Measurements from ENCODE around the gene MTCL1. TPM values are rescaled to one million over a fixed set of nuclear protein-coding genes. Genes with fewer than 3 reads are reported as not detected.

The MTCL1 gene
- polyA plus RNA-seq, 1 experiment: 56.6 TPM

DNA sequence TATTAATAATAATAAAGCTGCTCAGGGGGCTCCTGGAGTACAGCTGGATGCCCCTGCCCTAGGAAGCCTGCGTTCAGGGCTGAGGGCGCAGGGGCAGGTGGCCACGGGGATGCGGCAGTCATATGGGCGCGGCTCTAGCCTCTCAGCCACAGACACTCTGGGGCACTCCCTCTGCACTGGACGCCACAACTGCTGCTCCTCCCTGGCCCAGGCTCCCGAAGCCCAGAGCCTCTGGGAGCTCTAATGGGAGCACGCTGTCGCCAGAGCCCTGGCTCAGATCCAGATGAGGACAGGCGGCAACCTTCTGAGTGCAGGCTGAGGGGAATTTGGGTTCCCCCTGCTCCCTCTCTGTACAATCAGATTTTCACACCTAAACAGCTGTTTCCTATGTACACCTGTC lies 93.6 kb downstream of the MTCL1 start:
- H3K27me3 ChIP-seq (ENCODE audit: control insufficient read depth, insufficient read depth, low read length): no peaks in the 10 kb centered on the region
- ChIA-PET CTCF (interaction anchor here (0.7 to 5.7 kb wide), 3 partner anchors 9 to 189 kb away, joined by 3 to 30 read pairs (median 4); no protein-coding TSS in a partner anchor), POLR2A (interaction anchor here (2.8 kb wide), 1 partner anchor 51 kb away, joined by 22 read pairs; no protein-coding TSS in a partner anchor)
- H3K27ac ChIP-seq (ENCODE audit: low read depth, low read length): peak overlapping the region; percentile 100
- TF ChIP-seq, protein P1, sequence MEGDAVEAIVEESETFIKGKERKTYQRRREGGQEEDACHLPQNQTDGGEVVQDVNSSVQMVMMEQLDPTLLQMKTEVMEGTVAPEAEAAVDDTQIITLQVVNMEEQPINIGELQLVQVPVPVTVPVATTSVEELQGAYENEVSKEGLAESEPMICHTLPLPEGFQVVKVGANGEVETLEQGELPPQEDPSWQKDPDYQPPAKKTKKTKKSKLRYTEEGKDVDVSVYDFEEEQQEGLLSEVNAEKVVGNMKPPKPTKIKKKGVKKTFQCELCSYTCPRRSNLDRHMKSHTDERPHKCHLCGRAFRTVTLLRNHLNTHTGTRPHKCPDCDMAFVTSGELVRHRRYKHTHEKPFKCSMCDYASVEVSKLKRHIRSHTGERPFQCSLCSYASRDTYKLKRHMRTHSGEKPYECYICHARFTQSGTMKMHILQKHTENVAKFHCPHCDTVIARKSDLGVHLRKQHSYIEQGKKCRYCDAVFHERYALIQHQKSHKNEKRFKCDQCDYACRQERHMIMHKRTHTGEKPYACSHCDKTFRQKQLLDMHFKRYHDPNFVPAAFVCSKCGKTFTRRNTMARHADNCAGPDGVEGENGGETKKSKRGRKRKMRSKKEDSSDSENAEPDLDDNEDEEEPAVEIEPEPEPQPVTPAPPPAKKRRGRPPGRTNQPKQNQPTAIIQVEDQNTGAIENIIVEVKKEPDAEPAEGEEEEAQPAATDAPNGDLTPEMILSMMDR (IDR thresholded peaks at IDR 0.05; ENCODE audit: low read depth, low read length): no peak
- H3K4me3 ChIP-seq (ENCODE audit: low read depth, low read length): no peak overlapping the region
- DNase-seq (ENCODE audit: low read depth, low spot score): no peak
- H3K9me3 ChIP-seq (ENCODE audit: control insufficient read depth, insufficient read depth, low read length): no peaks in the 10 kb centered on the region

DNA sequence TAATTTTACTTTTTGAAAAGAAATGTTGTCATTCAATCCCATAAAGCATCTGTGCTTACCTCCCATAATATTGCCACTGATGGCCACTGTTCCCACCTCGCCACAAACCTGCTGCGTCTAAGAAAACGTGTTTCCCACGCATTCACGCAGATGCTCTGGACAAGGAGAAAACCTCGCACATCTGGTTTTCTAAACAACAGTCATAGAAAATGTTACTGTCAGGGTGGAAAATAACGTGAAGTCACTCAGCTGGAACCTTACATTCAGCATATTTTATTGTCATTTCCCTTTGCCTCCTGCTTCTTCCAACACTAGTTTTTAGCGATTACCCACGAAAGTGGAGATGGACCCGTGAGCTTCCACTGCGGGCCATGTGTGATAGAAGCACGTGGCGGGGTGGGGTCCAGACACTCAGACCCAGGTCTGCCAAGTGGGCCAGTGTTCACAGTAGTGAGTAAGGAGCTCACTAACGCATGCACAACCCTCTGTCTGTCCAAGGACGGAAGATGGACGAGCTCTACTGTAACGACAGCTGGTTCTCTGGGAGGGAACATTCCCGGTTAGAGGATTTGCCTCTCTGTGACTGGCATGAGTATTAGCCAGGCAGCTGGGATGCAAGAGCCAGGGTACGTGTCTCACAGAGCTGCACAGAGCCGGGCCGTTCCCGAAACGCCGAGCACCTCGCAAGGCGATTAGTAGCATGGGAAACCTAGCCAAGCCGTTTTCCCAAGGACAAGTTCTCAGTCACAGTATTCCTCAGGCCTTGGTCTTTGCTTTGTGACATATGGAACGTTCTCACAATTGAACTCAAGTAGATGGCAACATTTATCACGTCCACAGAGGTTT lies 94.5 kb downstream of the MTCL1 start:
- CTCF ChIA-PET: interaction anchor here (1.5 to 5.7 kb wide), 2 partner anchors 154 to 188 kb away, joined by 4 to 30 read pairs; no protein-coding TSS in a partner anchor
- Histone ChIP-seq H3K27ac (ENCODE audit: low read depth, low read length) (peak overlapping the region; percentile 100), H3K9me3 (ENCODE audit: control insufficient read depth, insufficient read depth, low read length) (no peaks in the 10 kb centered on the region), H3K27me3 (ENCODE audit: control insufficient read depth, insufficient read depth, low read length) (no peaks in the 10 kb centered on the region), H3K4me3 (ENCODE audit: low read depth, low read length) (no peak overlapping the region)
- DNase-seq (ENCODE audit: low read depth, low spot score): peak; percentile 61
- POLR2A ChIA-PET: interaction anchor here (0.6 to 2.8 kb wide), 16 partner anchors 11 to 341 kb away, joined by 3 to 22 read pairs (median 6); partner anchors contain the start of gene MTCL1
- TF ChIP-seq, protein P1 (IDR thresholded peaks at IDR 0.05; ENCODE audit: low read depth, low read length): no peak

DNA sequence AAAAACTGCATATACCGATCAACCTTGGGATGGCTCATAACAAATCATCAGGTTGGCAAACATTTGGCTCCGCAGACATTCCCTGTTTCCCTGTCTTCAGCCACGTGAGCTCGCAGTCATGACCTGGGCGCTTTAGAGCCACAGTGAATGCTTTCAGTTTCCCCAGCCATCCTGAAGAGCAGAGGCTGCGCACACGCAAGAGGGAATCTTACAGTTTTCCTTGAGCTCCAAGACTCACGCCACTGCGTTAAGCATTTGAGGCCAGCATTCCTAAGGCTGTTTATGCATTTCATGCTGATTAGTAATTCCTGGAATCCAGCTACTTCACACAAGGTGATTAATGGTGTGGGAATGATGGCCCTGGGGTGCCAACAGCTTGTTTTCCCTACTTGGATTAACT lies 95.1 kb downstream of the MTCL1 start:
- TF ChIP-seq, protein P1 (IDR thresholded peaks at IDR 0.05; ENCODE audit: low read depth, low read length): no peak
- Histone ChIP-seq H3K27ac (ENCODE audit: low read depth, low read length) (peak overlapping the region; percentile 100), H3K27me3 (ENCODE audit: control insufficient read depth, insufficient read depth, low read length) (no peaks in the 10 kb centered on the region), H3K9me3 (ENCODE audit: control insufficient read depth, insufficient read depth, low read length) (no peaks in the 10 kb centered on the region), H3K4me3 (ENCODE audit: low read depth, low read length) (no peak overlapping the region)
- CTCF ChIA-PET: interaction anchor here (1.5 to 5.7 kb wide), 2 partner anchors 153 to 187 kb away, joined by 4 to 30 read pairs; no protein-coding TSS in a partner anchor
- POLR2A ChIA-PET: interaction anchor here (0.6 to 2.8 kb wide), 18 partner anchors 10 to 340 kb away, joined by 3 to 22 read pairs (median 5); partner anchors contain the start of gene MTCL1
- peak; percentile 97 for DNase-seq (ENCODE audit: low read depth, low spot score)

DNA sequence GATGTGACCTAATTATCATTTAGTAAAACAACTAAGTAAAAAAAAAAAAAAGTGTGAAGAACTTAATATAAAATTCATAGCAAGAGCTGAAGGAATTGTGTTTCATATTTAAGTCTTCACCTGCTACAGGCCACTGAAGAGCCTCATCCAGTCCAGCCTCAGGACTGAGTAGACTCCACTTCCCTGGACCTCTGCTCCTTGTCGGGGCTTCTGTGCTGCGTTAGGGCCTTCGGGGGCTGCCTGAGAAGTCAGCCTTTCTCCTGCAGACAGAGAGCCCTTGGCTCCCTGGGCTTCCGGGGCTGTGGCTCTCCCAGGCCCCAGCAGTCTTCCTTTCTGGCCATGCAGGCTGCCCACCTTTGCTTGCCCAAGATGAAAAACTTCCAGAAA lies 95.5 kb downstream of the MTCL1 start:
- Histone ChIP-seq H3K27ac (ENCODE audit: low read depth, low read length) (peak overlapping the region; percentile 100), H3K4me3 (ENCODE audit: low read depth, low read length) (peak overlapping the region; percentile 23; the same call in 1 of the 2 replicates), H3K27me3 (ENCODE audit: control insufficient read depth, insufficient read depth, low read length) (no peaks in the 10 kb centered on the region), H3K9me3 (ENCODE audit: control insufficient read depth, insufficient read depth, low read length) (no peaks in the 10 kb centered on the region)
- TF ChIP-seq, protein P1 (IDR thresholded peaks at IDR 0.05; ENCODE audit: low read depth, low read length): no peak
- CTCF ChIA-PET: interaction anchor here (1.3 to 5.7 kb wide), 3 partner anchors 104 to 187 kb away, joined by 4 to 30 read pairs (median 4); no protein-coding TSS in a partner anchor
- DNase-seq (ENCODE audit: low read depth, low spot score): no peak
- POLR2A ChIA-PET: interaction anchor here (0.6 to 2.8 kb wide), 19 partner anchors 10 to 340 kb away, joined by 3 to 22 read pairs (median 5); partner anchors contain the start of gene MTCL1

Measured in AG04450 (cell line).